GM10266 (cell line): Measurements from ENCODE around the gene PIAS2.

Source experiments
- DNase-seq: peaks from one replicate; pipeline ENCODE4 v3.0.0; 2012; ENCODE audit errors: extremely low spot score
- CTCF ChIP-seq: IDR thresholded peaks from 2 replicates; pipeline ENCODE4 v1.5.1; 2012; ENCODE audit warnings: mild to moderate bottlenecking, low read depth; ENCODE audit not compliant: control insufficient read depth, insufficient read depth; ENCODE audit errors: missing control alignments

The PIAS2 gene

DNA sequence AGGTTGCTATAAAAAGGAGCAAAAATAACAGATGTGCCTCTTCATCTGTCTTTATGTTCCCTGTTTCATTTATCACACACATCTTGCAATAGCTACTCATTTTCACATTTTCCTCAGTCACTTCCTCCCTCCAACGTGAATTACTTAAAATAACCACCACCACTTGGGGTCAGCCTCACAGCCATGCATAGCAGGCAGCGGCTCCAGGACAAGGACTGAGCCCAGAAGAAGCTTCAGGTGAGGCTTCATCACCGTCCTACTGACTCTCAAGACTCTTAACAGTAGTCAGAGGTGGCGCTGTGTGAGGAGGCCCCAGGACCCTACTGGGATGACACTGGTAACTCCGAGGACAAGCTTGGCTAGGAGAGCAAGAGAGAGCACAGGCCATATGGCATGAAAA, 144.9 kb downstream of the PIAS2 start:
- no peak for DNase-seq
- no peak for TF ChIP-seq CTCF

DNA sequence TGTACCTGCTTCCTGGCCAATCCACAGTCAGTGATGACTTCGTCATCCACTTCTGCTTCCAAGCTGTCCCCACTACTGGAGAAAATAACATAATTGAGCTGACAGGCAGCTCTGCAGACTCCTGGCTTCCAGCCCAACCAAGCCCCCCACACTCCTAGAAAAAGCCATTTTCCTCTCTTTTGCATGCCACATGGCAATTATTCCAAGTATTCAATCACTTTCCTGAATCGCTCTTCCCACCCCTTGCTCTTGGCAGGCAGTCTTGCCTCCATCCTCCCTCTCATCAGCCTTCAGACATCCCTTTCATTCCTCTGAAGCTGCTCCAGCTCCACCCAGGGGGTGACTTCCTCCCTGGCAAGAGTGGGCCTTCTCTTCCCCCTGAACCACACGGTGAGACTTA, 146.2 kb downstream of the PIAS2 start:
- TF ChIP-seq CTCF, result no peak
- no peak for DNase-seq

GRCh38 chr18:46770708-46771107, 146.6 kb downstream of the PIAS2 start:
- no peak for DNase-seq
- TF ChIP-seq CTCF, result no peak

GRCh38 chr18:46768166-46768921, 149.0 kb downstream of the PIAS2 start:
- no peak for DNase-seq
- no peak for TF ChIP-seq CTCF

DNA sequence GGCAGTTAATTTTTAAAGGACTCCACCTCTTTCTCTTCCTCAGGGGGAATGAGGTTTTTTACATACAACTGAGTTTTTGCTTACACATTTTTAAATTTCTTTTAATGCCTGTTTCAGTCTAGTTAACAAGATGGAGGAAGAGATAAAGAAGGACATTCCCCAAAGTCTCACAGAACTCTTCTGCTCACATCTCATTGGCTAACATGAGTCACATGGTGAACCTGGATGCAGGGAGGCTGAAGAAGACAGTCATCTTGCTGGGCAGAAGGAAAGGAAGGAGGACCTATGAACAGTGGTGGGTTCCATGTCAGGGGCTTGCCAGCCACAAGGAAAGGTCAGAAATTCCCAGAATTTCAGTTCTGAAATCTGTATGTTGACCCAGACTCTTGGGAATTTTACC, 150.1 kb downstream of the PIAS2 start:
- no peak for DNase-seq
- TF ChIP-seq CTCF, result no peak

DNA sequence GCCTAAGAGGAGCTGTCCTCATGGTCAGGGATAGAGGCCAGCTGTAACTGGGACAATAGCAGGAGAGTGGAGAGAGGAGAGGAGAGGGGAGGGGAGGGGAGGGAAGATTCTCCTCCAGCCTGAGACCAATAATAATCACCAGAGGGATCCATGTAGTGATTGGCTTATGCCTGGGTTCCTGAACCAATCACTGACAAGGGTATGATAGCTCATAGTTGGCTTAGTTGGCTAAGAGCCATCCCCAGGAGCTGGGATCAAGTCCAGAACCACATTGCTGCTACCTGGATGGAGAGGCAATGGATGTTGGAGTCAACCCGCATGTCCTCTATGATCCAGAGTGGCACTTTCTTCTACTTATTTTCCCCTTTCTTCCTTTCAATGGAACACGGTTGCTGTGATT, 152.7 kb downstream of the PIAS2 start:
- no peak for DNase-seq
- no peak for TF ChIP-seq CTCF

DNA sequence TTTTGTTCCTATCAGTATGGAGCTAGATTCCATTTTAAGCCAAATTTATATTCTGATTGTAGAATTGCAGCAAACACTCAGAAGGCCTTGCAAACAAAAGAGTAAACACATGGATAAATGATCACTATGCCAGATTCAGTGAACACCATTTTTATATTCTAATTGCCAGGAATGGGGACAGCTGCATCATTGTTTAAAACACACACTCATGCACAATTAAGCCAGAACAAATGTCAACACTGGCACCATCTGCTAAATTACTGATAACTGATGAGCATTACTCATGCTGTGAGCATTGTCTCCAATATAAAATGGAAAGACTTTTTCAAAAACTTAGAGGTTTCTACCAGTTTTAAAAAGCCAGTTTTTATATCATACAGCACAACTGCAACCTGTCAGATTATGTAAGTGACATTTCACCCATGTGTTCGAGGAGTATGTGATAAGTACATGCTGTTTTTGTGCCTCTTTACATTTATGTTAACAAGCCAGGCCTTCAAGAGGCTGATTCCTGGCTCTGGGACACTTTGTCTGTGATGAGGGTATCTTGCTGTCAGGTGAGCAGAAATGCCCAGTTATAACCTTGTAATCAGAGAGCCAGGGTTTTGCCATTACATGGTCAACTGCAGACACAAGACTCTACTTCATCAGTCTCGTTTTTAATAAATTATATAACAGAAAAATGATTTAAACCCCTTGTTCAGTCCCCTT, 156.1 kb downstream of the PIAS2 start:
- no peak for DNase-seq
- TF ChIP-seq CTCF, result no peak
